IMR-90 (cell line): ENCODE data around the gene S100A16. TPM values are rescaled to one million over a fixed set of nuclear protein-coding genes. Genes with fewer than 3 reads are reported as not detected.

Experiments used
- ATAC-seq: fragments of 200-7000 bp; cut with Tn5 transposase; 2 replicates; pipeline ENCODE4 v1.9.1; 2020; ENCODE audit warnings: low read depth, mild to moderate bottlenecking, moderate library complexity
- BruUV-seq: library from RNA; stranded (reverse); fragments of 400-500 nt; replicated peaks from 2 replicates; lab custom pipeline; 2021; lab: Mats Ljungman, UMichigan
- CTCF ChIA-PET: fragments of 300-600 bp; formaldehyde crosslinking; extraction: SDS; loops from one replicate; lab custom pipeline; 2021; ENCODE audit warnings: antibody characterized with exemption; lab: Yijun Ruan, JAX
- POLR2A ChIA-PET: fragments of 300-600 bp; sonication (Branson Sonifier 250); formaldehyde crosslinking; loops from one replicate; lab custom pipeline; 2022; ENCODE audit warnings: antibody characterized with exemption; ENCODE audit not compliant: unreplicated experiment; lab: Charles Lee
- DNase-seq: peaks from one replicate; pipeline ENCODE4 v3.0.0; 2013
- H2AFZ ChIP-seq: replicated peaks from 2 replicates; pipeline ENCODE3; 2013; ENCODE audit warnings: low read length, mild to moderate bottlenecking; ENCODE audit not compliant: poor library complexity
- H2AK5ac ChIP-seq: 2 replicates; pipeline ENCODE4 v1.6.1; 2013; ENCODE audit warnings: low read depth, low read length, inconsistent platforms
- H2AK9ac ChIP-seq: replicated peaks from 2 replicates; pipeline ENCODE3; 2013; ENCODE audit warnings: mild to moderate bottlenecking, low read depth, low read length, moderate library complexity; ENCODE audit not compliant: poor library complexity
- H2BK120ac ChIP-seq: 2 replicates; pipeline ENCODE4 v1.6.1; 2013; ENCODE audit warnings: low read depth, low read length, inconsistent platforms
- H2BK15ac ChIP-seq: 3 replicates; pipeline ENCODE4 v1.6.1; 2013; ENCODE audit warnings: low read depth, low read length, inconsistent platforms
- H2BK20ac ChIP-seq: 2 replicates; pipeline ENCODE4 v1.6.1; 2013; ENCODE audit warnings: low read depth, mild to moderate bottlenecking, inconsistent platforms, low read length, moderate library complexity
- H2BK5ac ChIP-seq: 2 replicates; pipeline ENCODE4 v1.6.1; 2013; ENCODE audit warnings: mild to moderate bottlenecking, low read depth, low read length, inconsistent platforms; ENCODE audit not compliant: poor library complexity, severe bottlenecking
- H3K14ac ChIP-seq: replicated peaks from 2 replicates; pipeline ENCODE4 v1.6.1; 2013; ENCODE audit warnings: low read depth, low read length, inconsistent platforms
- H3K18ac ChIP-seq: 2 replicates; pipeline ENCODE4 v1.6.1; 2013; ENCODE audit warnings: low read depth, low read length, control low read depth
- H3K23ac ChIP-seq: 2 replicates; pipeline ENCODE4 v1.6.1; 2013; ENCODE audit warnings: low read depth, low read length, inconsistent platforms
- H3K27ac ChIP-seq: 2 replicates; pipeline ENCODE4 v1.5.1; 2013; ENCODE audit warnings: mild to moderate bottlenecking, control low read depth, low read length; ENCODE audit not compliant: insufficient read depth
- H3K27me3 ChIP-seq: 2 replicates; pipeline ENCODE4 v1.6.1; 2013; ENCODE audit warnings: low read length; ENCODE audit not compliant: control insufficient read depth, insufficient read depth
- H3K36me3 ChIP-seq: 2 replicates; pipeline ENCODE4 v1.6.1; 2013; ENCODE audit warnings: low read length, mixed read lengths; ENCODE audit not compliant: control insufficient read depth, insufficient read depth
- H3K4ac ChIP-seq: 2 replicates; pipeline ENCODE4 v1.6.1; 2013; ENCODE audit warnings: low read depth, low read length, inconsistent platforms
- H3K4me1 ChIP-seq: 2 replicates; pipeline ENCODE4 v1.6.1; 2013; ENCODE audit warnings: low read length, mixed read lengths; ENCODE audit not compliant: control insufficient read depth, insufficient read depth
- H3K4me2 ChIP-seq: 2 replicates; pipeline ENCODE4 v1.6.1; 2013; ENCODE audit warnings: low read depth, mild to moderate bottlenecking, control low read depth, low read length, moderate library complexity
- H3K4me3 ChIP-seq: 2 replicates; pipeline ENCODE4 v1.5.1; 2013; ENCODE audit warnings: low read depth, mild to moderate bottlenecking, control low read depth, low read length, moderate library complexity; ENCODE audit not compliant: insufficient read depth
- H3K56ac ChIP-seq: 2 replicates; pipeline ENCODE4 v1.6.1; 2013; ENCODE audit warnings: low read length, inconsistent platforms; ENCODE audit not compliant: insufficient read depth; ENCODE audit errors: extremely low read depth
- H3K79me1 ChIP-seq, 2 experiments: 2 replicates each; pipeline ENCODE4 v1.6.1; 2013; ENCODE audit warnings: low read length in 2 of 2, inconsistent platforms in 1 of 2, low read depth in 1 of 2
- H3K9ac ChIP-seq: 2 replicates; pipeline ENCODE4 v1.6.1; 2013; ENCODE audit warnings: low read depth, low read length, control low read depth
- H3K9me1 ChIP-seq: 2 replicates; pipeline ENCODE4 v1.6.1; 2013; ENCODE audit warnings: low read length, inconsistent platforms; ENCODE audit not compliant: insufficient read depth
- H3K9me3 ChIP-seq: 2 replicates; pipeline ENCODE4 v1.6.1; 2013; ENCODE audit warnings: low read length; ENCODE audit not compliant: control insufficient read depth, insufficient read depth
- H4K20me1 ChIP-seq: 2 replicates; pipeline ENCODE4 v1.6.1; 2013; ENCODE audit warnings: low read length, inconsistent platforms; ENCODE audit not compliant: insufficient read depth
- H4K5ac ChIP-seq: 2 replicates; pipeline ENCODE4 v1.6.1; 2013; ENCODE audit warnings: mild to moderate bottlenecking, low read depth, low read length, control low read depth
- H4K8ac ChIP-seq, 2 experiments: 2 replicates each; pipeline ENCODE4 v1.6.1; 2013; ENCODE audit warnings: low read depth in 2 of 2, low read length in 2 of 2, control low read depth in 1 of 2, inconsistent platforms in 1 of 2
- H4K91ac ChIP-seq: 2 replicates; pipeline ENCODE4 v1.6.1; 2013; ENCODE audit warnings: low read depth, low read length, inconsistent platforms; ENCODE audit not compliant: insufficient read depth
- BHLHE40 ChIP-seq: fragments of 150-350 bp; IDR thresholded peaks from 2 replicates; pipeline ENCODE4 v1.6.1; 2016; ENCODE audit warnings: mild to moderate bottlenecking, low read depth, low read length
- NFE2L2 ChIP-seq: fragments of 150-350 bp; IDR thresholded peaks from 2 replicates; pipeline ENCODE4 v1.6.1; 2016; ENCODE audit warnings: low read depth, mild to moderate bottlenecking, low read length
- RAD21 ChIP-seq: IDR thresholded peaks from 2 replicates; pipeline ENCODE4 v1.6.1; 2012; ENCODE audit warnings: low read length, improper control_type of control experiment
- WGBS, 2 experiments: methylation state at CpG; one replicate each; pipeline versions ENCODE4 v1.1.5 to v1.1.7; 2013; ENCODE audit warnings: missing lambda C conversion rate in 2 of 2; ENCODE audit not compliant: insufficient read length in 1 of 2; ENCODE audit errors: extremely low coverage in 2 of 2; 5-methylcytosine and 5-hydroxymethylcytosine counted together
- dilution Hi-C: fragments of 300-500 bp; cut with HindIII; formaldehyde crosslinking; loops from one replicate; pipeline ENCODE4 v1.14.3; 2018; ENCODE audit warnings: low sequenced_read_pairs; ENCODE audit not compliant: unreplicated experiment
- in situ Hi-C: fragments of 300-500 bp; cut with MboI; formaldehyde crosslinking; loops from 3 replicates; pipeline ENCODE4 v1.14.3; 2019; ENCODE audit warnings: low sequenced_read_pairs, inconsistent platforms, mixed read lengths
- intact Hi-C: fragments of 100-400 bp; cut with micrococcal nuclease; formaldehyde crosslinking; loops from 2 replicates; pipeline ENCODE4 v1.10.0; 2022
- polyA plus RNA-seq, 3 experiments: library from polyadenylated mRNA; depleted of rRNA; stranded (reverse); fragments of >200 nt; gene quantifications; 2 replicates each; pipeline ENCODE4 v1.2.3, GENCODE V29; 2012; ENCODE audit warnings: low replicate concordance in 1 of 3
- total RNA-seq: library from RNA; depleted of rRNA; stranded (reverse); fragments of >200 nt; gene quantifications from 2 replicates; pipeline ENCODE4 v1.2.3, GENCODE V29; 2012

S100A16 gene
- total and polyA plus RNA-seq, 2 of the 4 experiments (the other 2 are of a cell fraction) = 201 to 515 TPM

DNA sequence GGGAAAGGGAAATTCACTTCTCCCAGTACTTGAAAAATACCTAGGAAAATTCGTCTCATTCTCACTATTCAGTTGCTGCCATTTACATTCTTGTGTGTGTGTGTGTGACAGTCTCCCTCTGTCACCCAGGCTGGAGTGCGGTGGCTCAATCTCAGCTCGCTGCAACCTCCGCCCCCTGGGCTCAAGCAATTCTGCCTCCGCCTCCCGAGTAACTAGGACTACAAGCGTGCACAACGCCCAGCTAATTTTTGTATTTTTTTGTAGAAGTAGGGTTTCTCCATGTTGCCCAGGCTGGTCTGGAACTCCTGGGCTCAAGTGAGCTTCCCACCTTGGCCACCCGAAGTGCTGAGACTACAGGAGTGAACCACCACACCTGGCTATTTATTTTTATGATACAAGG lies 46.7 kb upstream of the S100A16 start:
- H4K8ac ChIP-seq = no peak overlapping the region
- dilution Hi-C loops (no loop called here), intact Hi-C loops (loop anchor here (2.0 kb wide), 1 partner anchor 87 kb away; no protein-coding TSS in a partner anchor), in situ Hi-C loops (no loop called here)
- TF ChIP-seq RAD21 (no peak), NFE2L2 (no peak), BHLHE40 (no peak)
- H2BK15ac ChIP-seq = no peak overlapping the region
- no CpG with 5 or more reads among the region's 9 CpGs for WGBS, 2 experiments
- ChIA-PET POLR2A (no interaction called here), CTCF (interaction anchor here (1.1 to 1.5 kb wide), 2 partner anchors 26 to 87 kb away, joined by 3 to 4 read pairs; partner anchors contain the start of gene CHTOP)
- H3K18ac ChIP-seq = no peak overlapping the region
- H3K79me1 ChIP-seq = peaks cover 14 to 24% of the 10 kb centered on the region in 2 experiments; a peak in 3 of 4 replicates
- H3K36me3 ChIP-seq = peaks cover 33% of the 10 kb centered on the region
- H3K9ac ChIP-seq = peak overlapping the region; percentile 85; the same call in 1 of the 2 replicates
- no peaks in the 10 kb centered on the region; the same call in 1 of the 2 replicates for H3K9me1 ChIP-seq
- DNase-seq = no peak
- no TSS peak for BruUV-seq
- H3K4ac ChIP-seq = no peak overlapping the region
- no peak overlapping the region for H2AK9ac ChIP-seq
- H3K4me3 ChIP-seq = no peak overlapping the region
- ATAC-seq = no peak
- no peak overlapping the region for H4K91ac ChIP-seq
- H4K5ac ChIP-seq = no peak overlapping the region
- H3K27ac ChIP-seq = no peak overlapping the region
- H2BK5ac ChIP-seq = no peak overlapping the region
- peak overlapping the region; percentile 83 for H3K4me2 ChIP-seq
- H2BK20ac ChIP-seq = no peak overlapping the region
- no peak overlapping the region for H3K23ac ChIP-seq
- H3K14ac ChIP-seq = no peak overlapping the region
- no peaks in the 10 kb centered on the region for H3K27me3 ChIP-seq
- H3K56ac ChIP-seq = no peak overlapping the region
- no peaks in the 10 kb centered on the region for H4K20me1 ChIP-seq
- peaks cover 3% of the 10 kb centered on the region for H3K4me1 ChIP-seq
- no peak overlapping the region for H2BK120ac ChIP-seq
- H2AK5ac ChIP-seq = no peak overlapping the region
- H3K9me3 ChIP-seq = no peaks in the 10 kb centered on the region
- no peak overlapping the region for H2AFZ ChIP-seq
